Mesendoderm (in vitro differentiated cells): ENCODE measurements around the gene SULT6B1.

Experiments used
- DNase-seq: peaks from one replicate; pipeline ENCODE4 v3.0.0; 2013
- H2AK5ac ChIP-seq: 2 replicates; pipeline ENCODE4 v1.6.1; 2013; ENCODE audit warnings: low read length, inconsistent platforms
- H2BK120ac ChIP-seq: 2 replicates; pipeline ENCODE4 v1.6.1; 2013; ENCODE audit warnings: low read depth, mild to moderate bottlenecking, low read length, moderate library complexity, mixed read lengths
- H2BK15ac ChIP-seq: replicated peaks from 2 replicates; pipeline ENCODE4 v1.6.1; 2013; ENCODE audit warnings: low read depth, mild to moderate bottlenecking, moderate library complexity
- H2BK5ac ChIP-seq: 2 replicates; pipeline ENCODE4 v1.6.1; 2013; ENCODE audit warnings: low read length, inconsistent platforms
- H3K18ac ChIP-seq: 2 replicates; pipeline ENCODE4 v1.6.1; 2013; ENCODE audit warnings: mild to moderate bottlenecking, low read length, mixed read lengths
- H3K23ac ChIP-seq: one replicate; pipeline ENCODE4 v1.6.1; 2013; ENCODE audit warnings: low read length
- H3K27ac ChIP-seq: 2 replicates; pipeline ENCODE4 v1.5.1; 2013; ENCODE audit warnings: low read depth, mild to moderate bottlenecking, inconsistent platforms, low read length, moderate library complexity
- H3K27me3 ChIP-seq: 2 replicates; pipeline ENCODE4 v1.6.1; 2013; ENCODE audit warnings: low read length, control low read depth, mild to moderate bottlenecking, inconsistent platforms; ENCODE audit not compliant: insufficient read depth, poor library complexity
- H3K36me3 ChIP-seq: 2 replicates; pipeline ENCODE4 v1.6.1; 2013; ENCODE audit warnings: low read length, inconsistent platforms; ENCODE audit not compliant: control insufficient read depth, insufficient read depth
- H3K4ac ChIP-seq: one replicate; pipeline ENCODE4 v1.6.1; 2013; ENCODE audit warnings: low read depth, mild to moderate bottlenecking, low read length, moderate library complexity
- H3K4me1 ChIP-seq: 2 replicates; pipeline ENCODE4 v1.6.1; 2013; ENCODE audit warnings: low read depth, low read length, inconsistent platforms; ENCODE audit not compliant: control insufficient read depth
- H3K4me2 ChIP-seq: 2 replicates; pipeline ENCODE4 v1.6.1; 2013; ENCODE audit warnings: low read length
- H3K4me3 ChIP-seq: 2 replicates; pipeline ENCODE4 v1.5.1; 2013; ENCODE audit warnings: mild to moderate bottlenecking, low read length
- H3K56ac ChIP-seq: one replicate; pipeline ENCODE4 v1.6.1; 2013; ENCODE audit warnings: low read length
- H3K79me1 ChIP-seq: 2 replicates; pipeline ENCODE4 v1.6.1; 2013; ENCODE audit warnings: low read length, inconsistent platforms
- H3K79me2 ChIP-seq: 2 replicates; pipeline ENCODE4 v1.6.1; 2013; ENCODE audit warnings: mild to moderate bottlenecking, low read length; ENCODE audit not compliant: control insufficient read depth, insufficient read depth
- H3K9ac ChIP-seq: 2 replicates; pipeline ENCODE4 v1.6.1; 2013; ENCODE audit warnings: low read length, inconsistent platforms
- H4K5ac ChIP-seq: one replicate; pipeline ENCODE4 v1.6.1; 2013; ENCODE audit warnings: low read length
- H4K8ac ChIP-seq: one replicate; pipeline ENCODE4 v1.6.1; 2013; ENCODE audit warnings: low read depth, mild to moderate bottlenecking, control low read depth, low read length, moderate library complexity
- WGBS: extraction: QIAGEN DNeasy Blood & Tissue Kit; methylation state at CpG from one replicate; pipeline ENCODE4 v1.1.7; 2013; ENCODE audit warnings: low lambda C conversion rate, missing lambda C conversion rate; ENCODE audit not compliant: insufficient coverage; ENCODE audit errors: extremely low coverage; 5-methylcytosine and 5-hydroxymethylcytosine counted together

SULT6B1 gene

DNA sequence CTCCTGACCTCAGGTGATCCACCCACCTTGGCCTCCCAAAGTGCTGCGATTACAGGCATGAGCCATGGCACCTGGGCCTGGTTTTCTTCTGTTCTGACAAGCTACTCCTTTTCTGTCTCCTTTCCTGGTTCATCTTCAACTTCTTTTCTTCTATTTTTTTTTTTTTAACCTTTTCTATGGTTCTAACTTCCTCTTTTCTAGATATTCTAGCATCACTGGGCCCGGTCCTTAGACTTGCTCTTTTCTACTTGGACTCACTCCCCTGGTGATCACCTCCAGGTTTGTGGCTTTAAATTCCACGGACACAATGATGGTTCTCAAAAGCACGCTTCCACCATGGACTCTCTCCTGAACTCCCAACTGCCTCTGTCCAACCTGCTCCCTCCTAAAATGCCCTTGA is 33.7 kb downstream of the SULT6B1 start:
- DNase-seq: no peak
- peaks cover 5% of the 10 kb centered on the region for H3K79me1 ChIP-seq
- H3K27me3 ChIP-seq: no peaks in the 10 kb centered on the region
- no peaks in the 10 kb centered on the region for H3K4me1 ChIP-seq
- H3K4me3 ChIP-seq: no peak overlapping the region
- H3K36me3 ChIP-seq: no peaks in the 10 kb centered on the region
- WGBS: no CpG with 5 or more reads among the region's 4 CpGs
- no peak overlapping the region for H3K23ac ChIP-seq
- no peak overlapping the region for H3K4me2 ChIP-seq
- H3K4ac ChIP-seq: no peak overlapping the region
- peaks cover 2% of the 10 kb centered on the region for H3K79me2 ChIP-seq
- no peak overlapping the region for H4K8ac ChIP-seq
- H2BK120ac ChIP-seq: no peak overlapping the region
- no peak overlapping the region for H2BK5ac ChIP-seq
- no peak overlapping the region for H2BK15ac ChIP-seq
- no peak overlapping the region for H3K18ac ChIP-seq
- no peak overlapping the region for H3K27ac ChIP-seq
- H4K5ac ChIP-seq: no peak overlapping the region
- H2AK5ac ChIP-seq: no peak overlapping the region
- H3K9ac ChIP-seq: no peak overlapping the region
- no peak overlapping the region for H3K56ac ChIP-seq

DNA sequence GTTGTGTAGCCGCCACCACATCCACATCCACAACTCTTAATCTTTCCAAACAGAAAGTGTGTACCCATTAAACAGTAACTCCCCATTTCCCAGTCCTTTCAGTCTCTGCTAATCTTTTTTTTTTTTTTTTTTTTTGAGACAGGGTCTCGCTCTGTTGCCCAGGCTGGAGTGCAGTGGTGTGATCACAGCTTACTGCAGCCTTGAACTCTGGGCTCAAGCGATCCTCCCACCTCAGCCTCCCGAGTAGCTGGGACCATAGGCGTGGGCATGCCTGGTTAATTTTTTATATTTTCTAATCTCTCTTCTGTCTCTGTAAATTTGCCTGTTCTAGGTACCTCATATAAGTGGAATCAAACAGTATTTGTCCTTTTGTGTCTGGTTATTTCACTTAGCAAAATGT is 35.2 kb downstream of the SULT6B1 start:
- Histone ChIP-seq H4K8ac (no peak overlapping the region), H2BK15ac (no peak overlapping the region), H3K56ac (no peak overlapping the region), H2AK5ac (no peak overlapping the region), H3K18ac (no peak overlapping the region), H3K27ac (no peak overlapping the region), H3K36me3 (no peaks in the 10 kb centered on the region), H2BK5ac (no peak overlapping the region), H3K9ac (no peak overlapping the region), H2BK120ac (no peak overlapping the region), H3K79me2 (peaks cover 2% of the 10 kb centered on the region), H3K4me1 (no peaks in the 10 kb centered on the region), H4K5ac (no peak overlapping the region), H3K4me2 (no peak overlapping the region), H3K23ac (no peak overlapping the region), H3K27me3 (no peaks in the 10 kb centered on the region), H3K79me1 (peaks cover 5% of the 10 kb centered on the region), H3K4me3 (no peak overlapping the region), H3K4ac (no peak overlapping the region)
- WGBS: no CpG with 5 or more reads among the region's 5 CpGs
- DNase-seq: no peak

DNA sequence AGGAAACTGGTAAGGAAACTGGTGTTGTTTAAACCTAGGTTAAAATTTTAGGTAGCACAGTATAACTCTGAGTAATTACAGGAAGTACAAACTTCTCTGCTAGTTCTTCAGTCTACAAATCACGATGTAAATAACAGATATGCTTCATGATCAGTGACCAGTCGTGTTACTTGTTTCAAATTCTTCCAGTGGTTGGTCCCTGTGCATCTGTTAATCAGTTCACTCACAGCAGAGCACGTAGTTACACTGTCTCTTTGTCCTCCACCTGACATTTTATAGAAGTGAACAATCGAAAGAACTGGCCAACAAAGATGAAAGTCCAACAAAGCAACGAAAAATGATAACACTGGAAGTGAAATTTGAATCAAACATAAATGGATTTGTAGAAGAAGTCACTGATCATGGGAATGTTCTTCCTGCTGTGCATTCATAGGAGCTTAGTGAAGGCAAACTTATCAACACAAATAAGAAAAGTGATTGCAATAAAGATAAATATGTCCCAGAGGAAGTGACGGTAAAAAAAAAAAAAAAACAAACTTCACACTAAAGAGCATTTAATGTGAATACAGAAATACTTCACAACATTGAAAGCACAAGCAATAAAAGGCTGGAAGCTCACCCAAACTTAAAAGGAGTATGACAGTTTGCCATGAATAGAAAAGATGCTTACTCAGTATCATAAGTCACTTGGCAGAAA is 38.7 kb downstream of the SULT6B1 start:
- no peak overlapping the region for H3K56ac ChIP-seq
- H4K5ac ChIP-seq: no peak overlapping the region
- no peak for DNase-seq
- no CpG with 5 or more reads among the region's 6 CpGs for WGBS
- no peak overlapping the region for H3K4me2 ChIP-seq
- H3K27me3 ChIP-seq: no peaks in the 10 kb centered on the region
- no peak overlapping the region for H3K4me3 ChIP-seq
- no peak overlapping the region for H2AK5ac ChIP-seq
- H3K27ac ChIP-seq: no peak overlapping the region
- no peak overlapping the region for H3K4ac ChIP-seq
- no peaks in the 10 kb centered on the region for H3K36me3 ChIP-seq
- H3K9ac ChIP-seq: no peak overlapping the region
- no peak overlapping the region for H3K23ac ChIP-seq
- no peak overlapping the region for H2BK5ac ChIP-seq
- no peak overlapping the region for H2BK120ac ChIP-seq
- no peaks in the 10 kb centered on the region for H3K79me1 ChIP-seq
- H4K8ac ChIP-seq: no peak overlapping the region
- H3K4me1 ChIP-seq: no peaks in the 10 kb centered on the region
- H3K18ac ChIP-seq: no peak overlapping the region
- H3K79me2 ChIP-seq: no peaks in the 10 kb centered on the region
- no peak overlapping the region for H2BK15ac ChIP-seq

DNA sequence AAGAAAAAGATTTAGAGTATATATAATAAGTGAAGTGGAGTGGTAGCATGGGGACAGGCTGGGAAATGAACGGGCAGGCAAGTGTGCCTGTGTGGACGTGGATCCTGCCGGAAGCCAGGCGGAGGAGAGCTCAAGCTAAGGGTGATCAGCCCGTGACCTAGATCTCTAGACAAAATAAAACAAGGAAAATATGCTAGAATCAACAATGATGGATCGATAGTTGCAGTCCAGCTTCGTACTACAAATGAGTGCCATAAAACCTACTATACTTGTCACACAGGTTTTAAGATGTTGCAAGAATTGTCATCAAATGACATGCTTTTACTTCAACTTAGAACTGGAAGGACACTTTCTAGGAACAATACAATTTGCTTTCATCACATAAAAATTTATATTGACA is 40.1 kb downstream of the SULT6B1 start:
- Histone ChIP-seq H3K4me3 (no peak overlapping the region), H2BK5ac (no peak overlapping the region), H3K23ac (no peak overlapping the region), H4K8ac (no peak overlapping the region), H3K79me2 (no peaks in the 10 kb centered on the region), H3K4me1 (no peaks in the 10 kb centered on the region), H3K27me3 (no peaks in the 10 kb centered on the region), H3K9ac (no peak overlapping the region), H3K56ac (no peak overlapping the region), H2AK5ac (no peak overlapping the region), H3K36me3 (no peaks in the 10 kb centered on the region), H2BK15ac (no peak overlapping the region), H3K27ac (no peak overlapping the region), H3K79me1 (no peaks in the 10 kb centered on the region), H3K18ac (no peak overlapping the region), H4K5ac (no peak overlapping the region), H3K4me2 (no peak overlapping the region), H2BK120ac (no peak overlapping the region), H3K4ac (no peak overlapping the region)
- WGBS: 100% methylated on average over 1 of the region's 7 CpGs
- no peak for DNase-seq

DNA sequence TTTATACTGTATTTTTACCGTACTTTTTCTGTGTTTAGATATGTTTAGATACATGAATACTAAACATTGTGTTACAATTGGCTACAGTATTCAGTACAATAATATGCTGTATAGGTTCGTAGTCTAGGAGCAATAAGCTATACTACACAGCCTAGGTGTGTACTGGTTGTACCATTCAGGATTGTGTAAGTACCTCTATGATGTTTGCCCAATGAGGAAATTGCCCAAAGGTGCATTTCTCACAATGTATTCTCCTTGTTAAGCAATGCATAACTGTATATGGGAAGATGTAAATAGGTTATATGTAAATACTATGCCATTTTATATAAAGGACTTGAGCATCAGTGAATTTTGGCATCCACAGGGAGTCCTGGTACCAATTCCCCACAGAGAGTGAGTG is 42.4 kb downstream of the SULT6B1 start:
- H3K4me3 ChIP-seq: no peak overlapping the region
- H3K36me3 ChIP-seq: no peaks in the 10 kb centered on the region
- WGBS: no CpG with 5 or more reads among the region's 2 CpGs

DNA sequence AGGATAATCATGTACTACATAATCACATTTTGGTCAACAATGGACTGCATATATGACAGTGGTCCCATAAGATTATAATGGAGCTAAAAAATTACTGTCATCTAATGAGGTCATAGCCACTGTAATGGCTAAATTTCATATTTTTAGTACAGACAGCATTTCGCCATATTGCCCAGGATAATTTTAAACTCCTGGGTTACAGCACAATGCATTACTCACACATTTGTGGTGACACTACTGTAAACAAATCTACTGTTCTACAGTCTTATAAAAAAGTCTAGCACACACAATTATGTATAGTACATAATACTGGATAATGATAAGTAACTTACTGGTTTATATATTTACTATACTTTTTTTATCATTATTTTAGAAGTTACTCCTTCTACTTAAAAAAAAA is 44.5 kb downstream of the SULT6B1 start:
- Histone ChIP-seq H3K18ac (no peak overlapping the region), H3K4ac (no peak overlapping the region), H3K4me3 (no peak overlapping the region), H3K27ac (no peak overlapping the region), H3K9ac (no peak overlapping the region), H3K4me2 (no peak overlapping the region), H2BK5ac (no peak overlapping the region), H3K4me1 (no peaks in the 10 kb centered on the region), H4K8ac (no peak overlapping the region), H2BK15ac (no peak overlapping the region), H3K36me3 (no peaks in the 10 kb centered on the region), H3K79me2 (no peaks in the 10 kb centered on the region), H2BK120ac (no peak overlapping the region), H3K27me3 (no peaks in the 10 kb centered on the region), H3K79me1 (no peaks in the 10 kb centered on the region), H2AK5ac (no peak overlapping the region), H3K56ac (no peak overlapping the region), H3K23ac (no peak overlapping the region), H4K5ac (no peak overlapping the region)
- DNase-seq: no peak
- WGBS: no CpG with 5 or more reads among the region's 1 CpG

More for the DNA sequence above, 42.4 kb downstream of the SULT6B1 start:
- DNase-seq: no peak
- Histone ChIP-seq H2AK5ac (no peak overlapping the region), H3K79me1 (no peaks in the 10 kb centered on the region), H3K27me3 (no peaks in the 10 kb centered on the region), H4K5ac (no peak overlapping the region), H2BK120ac (no peak overlapping the region), H3K4ac (no peak overlapping the region), H3K56ac (no peak overlapping the region), H3K4me2 (no peak overlapping the region), H3K79me2 (no peaks in the 10 kb centered on the region), H3K27ac (no peak overlapping the region), H3K23ac (no peak overlapping the region), H4K8ac (no peak overlapping the region), H3K4me1 (no peaks in the 10 kb centered on the region), H2BK5ac (no peak overlapping the region), H2BK15ac (no peak overlapping the region), H3K18ac (no peak overlapping the region), H3K9ac (no peak overlapping the region)
